NCI-H146 treated with DMSO at 0.1 percent for 48 hours (cell line): Measurements from ENCODE around the gene NPC1.
"Not testable (repeated sequence)": the region's sequence is repeated elsewhere in the genome, so short reads cannot be mapped to it uniquely, and the experiment has no call there.

ENCODE experiments used
- DNase-seq: peaks from one replicate; lab custom pipeline; 2025; ENCODE audit not compliant: unreplicated experiment; lab: John Stamatoyannopoulos, UW

The NPC1 gene

GRCh38 chr18:23494992-23495391 is 91.3 kb downstream of the NPC1 start:
- peak; percentile 52 for DNase-seq

GRCh38 chr18:23493654-23494053 is 92.7 kb downstream of the NPC1 start:
- no peak for DNase-seq

GRCh38 chr18:23489586-23489985 is 96.7 kb downstream of the NPC1 start:
- DNase-seq, result not testable (repeated sequence)

GRCh38 chr18:23487738-23488570 is 98.4 kb downstream of the NPC1 start:
- no peak for DNase-seq

GRCh38 chr18:23485386-23485785 is 100.9 kb downstream of the NPC1 start:
- no peak for DNase-seq

GRCh38 chr18:23484561-23485182 is 101.6 kb downstream of the NPC1 start:
- no peak for DNase-seq
